ENCODE results near the gene NLRP6.

Gene NLRP6

DNA sequence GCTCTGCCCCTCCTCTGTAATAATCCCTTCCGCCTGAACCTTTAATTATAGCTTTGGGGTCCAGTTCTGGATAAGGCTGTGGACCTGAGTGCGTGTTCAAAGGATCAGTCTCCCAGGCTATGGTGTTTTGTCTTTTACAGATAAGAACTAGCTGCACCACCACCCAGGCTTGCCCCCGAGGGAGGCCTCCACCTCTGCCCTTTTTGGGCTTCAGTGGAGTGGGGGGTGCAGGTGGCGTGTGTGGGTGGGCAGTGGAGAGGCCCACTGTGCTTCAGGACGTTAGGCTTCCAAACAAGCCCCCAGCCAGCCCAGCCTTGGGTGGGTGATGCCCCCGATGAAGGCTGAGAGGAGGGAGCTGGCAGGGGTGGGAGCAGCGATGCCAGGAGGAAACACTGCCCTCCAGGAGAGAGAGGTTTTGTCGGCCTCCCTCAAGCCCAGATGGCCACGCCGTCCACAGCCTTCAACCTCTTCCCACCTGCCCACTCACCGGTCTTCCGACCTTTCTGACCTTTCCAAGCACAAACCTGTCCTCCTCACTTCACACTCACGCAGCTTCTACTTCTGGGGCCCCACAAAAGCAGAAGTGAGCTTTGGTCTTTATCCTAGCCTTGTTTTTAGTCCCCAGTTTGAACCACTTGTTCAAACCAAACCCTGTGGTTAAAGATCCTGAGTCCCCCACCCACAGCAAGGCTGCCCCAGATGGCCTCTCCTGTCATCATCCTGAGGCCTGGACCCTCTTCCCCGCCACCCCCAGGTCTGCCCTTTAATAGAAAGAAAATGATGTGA is 21.1 kb upstream of the NLRP6 start:
- no peak for DNase-seq

DNA sequence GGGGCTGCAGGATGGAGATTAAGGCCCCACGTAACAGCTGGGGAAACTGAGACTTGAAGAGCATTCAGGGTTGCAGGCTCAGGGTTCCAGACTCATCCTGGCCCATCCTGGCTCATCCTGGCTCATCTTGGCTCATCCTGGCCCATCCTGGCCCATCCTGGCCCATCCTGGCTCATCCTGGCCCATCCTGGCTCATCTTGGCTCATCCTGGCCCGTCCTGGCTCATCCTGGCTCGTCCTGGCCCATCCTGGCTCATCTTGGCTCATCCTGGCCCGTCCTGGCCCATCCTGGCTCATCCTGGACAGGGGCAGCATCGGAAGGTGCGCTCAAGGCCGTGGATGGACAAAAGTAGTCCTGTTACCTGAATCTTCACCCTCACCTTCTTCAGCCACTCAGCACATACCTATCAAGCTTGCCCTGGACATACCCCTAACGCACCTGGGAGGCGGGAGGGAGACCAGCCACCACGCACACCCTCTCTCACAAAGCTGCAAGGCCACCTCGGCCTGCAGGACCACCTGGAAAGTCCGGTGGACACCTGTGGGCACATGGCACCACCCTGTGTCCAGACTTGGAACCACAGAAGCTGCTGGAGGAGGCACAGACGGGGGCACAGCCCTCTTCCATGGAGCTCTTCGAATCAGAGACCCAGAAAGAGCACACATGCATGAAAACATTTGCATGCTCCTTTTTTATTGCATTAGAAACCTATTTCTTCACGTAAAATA is 20.3 kb upstream of the NLRP6 start:
- DNase-seq: no peak

DNA sequence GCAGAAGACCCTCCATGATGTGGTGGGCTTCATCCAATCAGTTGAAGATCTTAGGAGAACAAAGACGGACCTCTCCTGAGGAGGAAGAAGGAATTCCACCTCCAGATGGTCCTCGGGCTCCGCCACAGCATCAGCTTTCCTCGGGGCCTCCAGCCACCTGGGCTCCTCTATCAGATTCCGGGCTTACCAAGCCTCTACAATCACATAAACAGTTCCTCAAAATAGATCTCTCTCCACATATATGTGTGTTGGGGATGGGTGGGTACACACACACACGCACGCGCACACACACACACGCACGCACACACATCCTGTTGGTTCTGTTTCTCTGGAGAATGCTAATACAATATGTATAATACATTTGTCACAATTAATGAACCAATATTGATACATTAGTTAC is 18.8 kb upstream of the NLRP6 start:
- no peak for DNase-seq

DNA sequence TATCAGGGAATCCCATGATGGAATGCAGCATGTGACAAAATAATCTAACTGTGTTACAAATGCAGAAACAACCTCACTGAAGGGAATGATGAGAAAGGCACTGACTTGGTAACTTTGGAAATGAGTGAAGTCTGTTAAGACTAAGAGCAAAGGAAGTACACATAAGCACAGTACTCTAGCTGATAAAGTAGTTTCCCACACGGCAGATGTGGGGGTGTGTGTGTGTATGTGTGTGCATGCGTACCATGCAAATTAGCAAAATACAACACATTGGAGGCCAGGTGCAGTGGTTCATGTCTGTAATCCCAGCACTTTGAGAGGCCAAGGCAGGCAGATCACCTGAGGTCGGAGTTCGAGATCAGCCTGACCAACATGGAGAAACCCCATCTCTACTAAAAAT is 16.6 kb upstream of the NLRP6 start:
- DNase-seq: no peak

DNA sequence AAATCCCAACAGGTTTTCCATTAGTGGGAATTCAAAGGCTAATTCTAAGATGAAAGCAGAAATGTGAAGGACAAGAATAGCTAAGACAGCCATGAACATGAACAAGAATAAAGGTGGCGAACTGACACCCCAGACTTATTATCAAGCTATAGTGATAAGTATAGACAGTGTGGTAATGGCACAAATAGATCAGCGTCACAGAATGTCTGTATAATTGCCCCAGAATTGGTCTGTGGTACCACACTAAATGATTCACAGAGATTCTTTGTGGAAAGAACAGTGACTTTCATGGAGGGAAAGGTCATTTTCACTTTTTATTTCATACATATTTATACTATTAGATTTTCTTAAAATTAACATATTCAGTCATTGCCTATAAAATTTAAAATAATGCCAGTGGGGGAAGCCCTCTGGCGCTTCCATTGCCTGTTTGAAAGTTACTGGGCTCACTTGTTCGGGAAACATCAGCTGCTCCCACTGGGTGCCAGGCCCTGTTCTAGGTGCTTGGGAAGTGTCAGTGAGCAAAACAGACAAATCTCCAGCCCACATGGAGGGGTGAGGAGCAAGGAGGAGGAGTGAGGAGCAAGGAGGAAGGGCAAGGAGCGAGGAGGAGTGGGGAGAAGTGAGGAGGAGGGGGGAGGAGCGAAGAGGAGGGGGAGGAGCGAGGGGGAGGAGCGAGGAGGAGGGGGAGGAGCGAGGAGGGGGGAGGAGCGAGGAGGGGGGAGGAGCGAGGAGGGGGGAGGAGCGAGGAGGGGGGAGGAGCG is 11.3 kb upstream of the NLRP6 start:
- DNase-seq: peak in 1 of 2 donors; percentile 19

- DNase-seq: peak in 1 of 2 donors; percentile 39
Observed at GRCh38 chr11:267491-267994, 10.7 kb upstream of the NLRP6 start.

- peak in 1 of 2 donors; percentile 27 for DNase-seq
Observed at GRCh38 chr11:268716-269145, 9.5 kb upstream of the NLRP6 start.

DNA sequence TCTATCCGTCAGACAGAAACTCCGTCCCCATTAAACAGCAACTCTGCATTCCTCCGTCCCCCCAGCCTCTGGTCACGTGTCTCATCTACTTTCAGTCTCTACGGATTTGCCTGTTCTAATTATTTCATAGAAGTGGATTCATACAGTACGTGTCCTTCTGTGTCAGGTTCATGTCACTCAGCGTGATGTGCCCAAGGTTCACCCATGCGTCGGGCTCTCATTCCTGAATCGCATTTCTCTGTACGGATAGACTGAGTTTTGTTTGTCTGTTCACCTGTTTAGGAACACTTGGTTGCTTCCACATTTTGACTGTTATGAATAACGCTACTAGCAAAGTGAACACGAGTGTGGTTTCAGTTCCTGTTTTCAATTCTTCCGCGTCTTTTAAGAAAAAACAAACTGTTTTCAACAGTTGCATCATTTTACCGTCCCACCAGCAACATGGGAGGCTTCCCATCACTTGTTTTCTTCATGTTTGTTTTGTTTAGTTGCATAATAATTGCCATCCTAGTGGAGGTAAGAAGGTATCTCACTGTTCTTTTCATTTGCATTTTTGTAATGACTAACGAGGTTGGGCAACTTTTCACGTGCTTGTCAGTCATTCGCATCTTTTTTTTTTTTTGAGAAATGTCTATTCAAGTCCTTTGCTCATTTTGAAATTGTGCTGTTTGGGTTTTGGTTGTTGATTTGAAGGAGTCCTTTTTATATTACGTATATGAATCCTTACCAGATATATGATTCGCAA is 8.9 kb upstream of the NLRP6 start:
- peak in 1 of 2 donors; percentile 41 for DNase-seq

- DNase-seq: no peak
Observed at GRCh38 chr11:270451-271318, 7.5 kb upstream of the NLRP6 start.

DNA sequence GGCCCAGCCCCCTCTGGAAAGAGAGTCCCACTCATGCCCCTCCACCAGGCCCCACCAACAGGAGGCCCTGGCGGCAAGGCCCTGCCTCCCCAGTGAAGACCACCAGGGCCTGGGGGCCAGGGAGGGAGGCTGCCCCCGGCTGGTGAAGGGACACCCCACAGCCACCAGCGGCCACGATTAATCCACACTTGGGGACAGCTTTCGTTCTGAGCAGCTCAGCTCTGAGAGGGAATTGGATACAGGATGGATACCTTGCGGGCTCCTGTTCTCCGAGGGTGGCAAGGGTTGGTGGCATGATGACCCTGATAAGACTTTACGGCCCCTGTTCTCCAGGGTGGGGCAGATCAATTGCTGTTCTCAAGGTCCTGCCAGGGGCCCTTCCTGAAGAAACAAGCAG is 6.9 kb upstream of the NLRP6 start:
- no peak for DNase-seq

GRCh38 chr11:272195-272930 is 5.8 kb upstream of the NLRP6 start:
- no peak for DNase-seq

- no peak for DNase-seq
Observed at GRCh38 chr11:272931-273198, 5.3 kb upstream of the NLRP6 start.

DNA sequence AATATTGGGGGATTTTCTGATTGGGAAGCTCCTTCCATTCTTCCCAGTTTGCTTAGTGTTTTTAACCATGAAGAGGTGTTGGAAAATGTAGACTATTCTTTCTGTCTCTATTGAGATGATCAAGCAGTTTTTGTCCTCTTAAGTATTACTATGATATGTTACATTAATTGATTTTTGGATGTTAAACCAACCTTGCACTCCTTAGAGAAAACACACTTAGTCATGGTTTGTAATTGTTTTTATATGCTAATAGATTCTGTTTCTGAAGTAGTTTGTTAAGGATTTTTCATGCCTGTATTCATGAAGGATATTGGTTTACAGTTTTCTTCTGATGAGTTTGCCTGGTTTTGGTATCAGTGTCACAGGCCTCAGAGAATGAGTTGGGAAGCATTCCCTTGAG is 2.0 kb upstream of the NLRP6 start:
- no peak for DNase-seq

DNA sequence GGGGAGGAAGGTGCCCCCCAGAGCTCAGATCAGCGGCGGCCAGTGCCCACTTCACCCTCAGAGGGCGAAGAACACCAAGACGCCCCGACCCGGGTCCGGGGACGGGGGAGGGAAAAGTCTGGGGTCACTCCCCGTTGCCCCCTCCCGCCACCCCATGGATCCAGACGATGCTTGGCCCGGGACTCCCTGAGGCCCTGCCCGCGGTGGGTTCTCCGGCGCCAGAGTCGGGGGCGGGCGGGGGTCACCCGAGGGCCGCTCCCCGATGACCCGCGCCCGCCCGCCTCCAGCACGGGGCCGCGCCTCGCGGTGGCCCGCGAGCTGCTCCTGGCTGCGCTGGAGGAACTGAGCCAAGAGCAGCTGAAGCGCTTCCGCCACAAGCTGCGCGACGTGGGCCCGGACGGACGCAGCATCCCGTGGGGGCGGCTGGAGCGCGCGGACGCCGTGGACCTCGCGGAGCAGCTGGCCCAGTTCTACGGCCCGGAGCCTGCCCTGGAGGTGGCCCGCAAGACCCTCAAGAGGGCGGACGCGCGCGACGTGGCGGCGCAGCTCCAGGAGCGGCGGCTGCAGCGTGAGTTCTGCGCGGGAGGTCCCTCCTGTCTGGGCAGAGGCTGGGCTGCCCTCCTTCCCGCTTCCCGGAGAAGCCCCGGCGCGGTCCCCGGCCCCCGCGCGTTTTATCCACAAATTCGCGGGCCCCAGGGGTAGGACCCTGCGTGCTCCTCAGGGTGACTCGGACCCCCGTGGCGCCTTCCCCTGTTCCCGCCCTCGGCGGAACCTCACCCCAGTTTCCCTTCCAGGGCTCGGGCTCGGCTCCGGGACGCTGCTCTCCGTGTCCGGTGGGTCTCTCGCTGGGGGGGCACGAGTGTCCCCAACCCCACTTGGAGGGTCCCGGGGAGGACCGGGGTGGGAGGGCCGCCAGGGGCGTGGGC is 1.1 kb downstream of the NLRP6 start:
- DNase-seq: no peak

GRCh38 chr11:279966-280705 is 1.9 kb downstream of the NLRP6 start:
- peak in 1 of 2 donors; percentile 22 for DNase-seq

- no peak for DNase-seq
Observed at GRCh38 chr11:280706-281485, 2.7 kb downstream of the NLRP6 start.

GRCh38 chr11:281486-282161 is 3.4 kb downstream of the NLRP6 start:
- no peak for DNase-seq

DNA sequence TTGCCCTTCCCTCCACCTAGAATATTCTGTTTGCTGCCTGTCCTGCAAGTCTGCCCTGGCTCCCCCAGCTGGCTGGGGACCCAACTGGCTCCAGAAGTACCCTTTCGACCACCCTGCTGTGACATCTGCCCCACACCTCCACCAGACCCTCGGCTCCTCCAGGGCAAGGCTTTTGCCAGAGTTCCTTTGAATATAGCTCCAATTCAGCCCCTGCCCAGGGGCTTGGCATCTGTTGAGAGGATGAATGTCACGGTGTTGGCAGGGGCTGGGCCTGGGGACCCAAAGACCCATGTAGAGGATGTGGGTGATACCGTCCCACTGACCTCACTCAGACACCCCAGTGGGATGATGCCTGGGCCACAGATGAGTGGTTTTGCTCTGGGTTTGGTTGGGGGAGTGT is 4.0 kb downstream of the NLRP6 start:
- no peak for DNase-seq

Measured in stimulated activated CD4-positive, alpha-beta T cell treated with anti-CD3 and anti-CD28 coated beads, Interleukin-2, amount 100 ng/mL, for 48 hours (primary cell).